CD14-positive monocyte (primary cell): ENCODE results near the gene SPTB. TPM values are rescaled to one million over a fixed set of nuclear protein-coding genes. Genes with fewer than 3 reads are reported as not detected.

Experiments
- DNase-seq, 3 donors: peaks; one replicate each; pipeline ENCODE4 v3.0.0-alpha.2; 2011 to 2022
- H2AFZ ChIP-seq: 2 replicates; pipeline ENCODE4 v1.6.0; 2012; ENCODE audit warnings: mild to moderate bottlenecking, low read depth, low read length, inconsistent platforms; ENCODE audit not compliant: insufficient read depth, poor library complexity, severe bottlenecking
- H3K27ac ChIP-seq, 2 donors: 1 replicate in 1 of 2; 2 replicates in 1 of 2; pipeline ENCODE4 v1.5.1; 2012 to 2013; ENCODE audit warnings: low read length in 2 of 2, control low read depth in 1 of 2, inconsistent platforms in 1 of 2, low read depth in 1 of 2, mild to moderate bottlenecking in 1 of 2
- H3K27me3 ChIP-seq, 2 donors: one replicate each; pipeline versions ENCODE4 v1.6.0 to v1.6.1; 2011 to 2013; ENCODE audit warnings: low read length in 2 of 2; ENCODE audit not compliant: control insufficient read depth in 2 of 2, insufficient read depth in 2 of 2
- H3K36me3 ChIP-seq, 2 donors: replicated peaks in 1 of 2; 1 replicate in 1 of 2; 2 replicates in 1 of 2; pipeline versions ENCODE4 v1.5.1 to v1.6.1; 2012 to 2013; ENCODE audit warnings: low read length in 2 of 2, control low read depth in 1 of 2, inconsistent platforms in 1 of 2, mild to moderate bottlenecking in 1 of 2; ENCODE audit not compliant: insufficient read depth in 2 of 2, control insufficient read depth in 1 of 2
- H3K4me1 ChIP-seq, 2 donors: 1 replicate in 1 of 2; 2 replicates in 1 of 2; pipeline versions ENCODE4 v1.5.1 to v1.6.1; 2012 to 2013; ENCODE audit warnings: low read length in 2 of 2, control low read depth in 1 of 2, inconsistent platforms in 1 of 2, mild to moderate bottlenecking in 1 of 2, moderate library complexity in 1 of 2; ENCODE audit not compliant: insufficient read depth in 2 of 2, control insufficient read depth in 1 of 2
- H3K4me2 ChIP-seq: replicated peaks from 2 replicates; pipeline ENCODE3; 2012; ENCODE audit warnings: low read length, moderate library complexity, mild to moderate bottlenecking; ENCODE audit not compliant: poor library complexity, severe bottlenecking; ENCODE audit errors: extremely low read depth
- H3K4me3 ChIP-seq, 3 experiments: fragments of 200-600 bp in 1 of 3; sonication (generic) in 1 of 3; replicated peaks in 1 of 3; 1 replicate in 2 of 3; 2 replicates in 1 of 3; pipeline ENCODE4 v1.5.1; 2011 to 2013; ENCODE audit warnings: low read length in 3 of 3, mild to moderate bottlenecking in 3 of 3, control low read depth in 2 of 3, low read depth in 2 of 3, inconsistent platforms in 1 of 3, moderate library complexity in 1 of 3
- H3K79me2 ChIP-seq: 2 replicates; pipeline ENCODE4 v1.6.0; 2012; ENCODE audit warnings: mild to moderate bottlenecking, control low read depth, inconsistent platforms, low read length, moderate library complexity; ENCODE audit not compliant: insufficient read depth
- H3K9ac ChIP-seq: 2 replicates; pipeline ENCODE4 v1.6.0; 2017; ENCODE audit warnings: low read length, mild to moderate bottlenecking; ENCODE audit not compliant: insufficient read depth, poor library complexity, severe bottlenecking
- H3K9me3 ChIP-seq, 2 donors: replicated peaks in 1 of 2; 1 replicate in 1 of 2; 2 replicates in 1 of 2; pipeline versions ENCODE4 v1.5.1 to v1.6.1; 2012 to 2013; ENCODE audit warnings: low read length in 2 of 2, control low read depth in 1 of 2; ENCODE audit not compliant: control insufficient read depth in 1 of 2, insufficient read depth in 1 of 2
- H4K20me1 ChIP-seq: 2 replicates; pipeline ENCODE4 v1.6.0; 2012; ENCODE audit warnings: mild to moderate bottlenecking, low read length, control low read depth, moderate library complexity; ENCODE audit not compliant: insufficient read depth
- H3K27ac Mint-ChIP-seq, 7 donors: one replicate each; pipeline ENCODE4 v1.8.0; 2020; ENCODE audit warnings: mild to moderate bottlenecking in 7 of 7, mixed read lengths in 7 of 7, moderate library complexity in 6 of 7, inconsistent platforms in 2 of 7
- H3K27me3 Mint-ChIP-seq, 3 donors: one replicate each; pipeline ENCODE4 v1.8.0; 2021 to 2022; ENCODE audit warnings: low read depth in 3 of 3, mild to moderate bottlenecking in 3 of 3, mixed read lengths in 3 of 3, moderate library complexity in 3 of 3, inconsistent platforms in 1 of 3
- H3K36me3 Mint-ChIP-seq, 2 donors: one replicate each; pipeline ENCODE4 v1.8.0; 2020; ENCODE audit warnings: mixed read lengths in 2 of 2, inconsistent platforms in 1 of 2, mild to moderate bottlenecking in 1 of 2
- H3K4me1 Mint-ChIP-seq: one replicate; pipeline ENCODE4 v1.8.0; 2020; ENCODE audit warnings: mild to moderate bottlenecking, mixed read lengths
- H3K4me3 Mint-ChIP-seq, 2 donors: one replicate each; pipeline ENCODE4 v1.8.0; 2020; ENCODE audit warnings: mild to moderate bottlenecking in 2 of 2, mixed read lengths in 2 of 2, moderate library complexity in 1 of 2
- H3K9me3 Mint-ChIP-seq, 7 donors: one replicate each; pipeline ENCODE4 v1.8.0; 2020 to 2022; ENCODE audit warnings: mixed read lengths in 7 of 7, mild to moderate bottlenecking in 6 of 7, moderate library complexity in 6 of 7, inconsistent platforms in 2 of 7
- CTCF ChIP-seq: fragments of 200-600 bp; IDR thresholded peaks from one replicate; pipeline ENCODE4 v1.8.0; 2022; ENCODE audit warnings: antibody characterized with exemption, mild to moderate bottlenecking
- WGBS: methylation state at CpG from one replicate; pipeline ENCODE4 v1.1.5; 2013; ENCODE audit warnings: missing lambda C conversion rate; ENCODE audit not compliant: insufficient coverage; 5-methylcytosine and 5-hydroxymethylcytosine counted together
- intact Hi-C, 2 donors: fragments of 100-400 bp; cut with micrococcal nuclease; formaldehyde crosslinking; loops; one replicate each; pipeline versions ENCODE4 v1.15.0 to v1.15.1; 2023
- polyA plus RNA-seq, 3 donors: library from polyadenylated mRNA; depleted of rRNA in 1 of 3; unstranded in 2 of 3; stranded (reverse) in 1 of 3; fragments of 300-500 nt in 2 of 3; fragments of >200 nt in 1 of 3; fragmentation: Illumina TruSeq in 2 of 3; gene quantifications; 1 replicate in 2 of 3; 2 replicates in 1 of 3; pipeline ENCODE4 v1.2.3, GENCODE V29; 2012 to 2021

The SPTB gene
- polyA plus RNA-seq, 3 donors = not detected

DNA sequence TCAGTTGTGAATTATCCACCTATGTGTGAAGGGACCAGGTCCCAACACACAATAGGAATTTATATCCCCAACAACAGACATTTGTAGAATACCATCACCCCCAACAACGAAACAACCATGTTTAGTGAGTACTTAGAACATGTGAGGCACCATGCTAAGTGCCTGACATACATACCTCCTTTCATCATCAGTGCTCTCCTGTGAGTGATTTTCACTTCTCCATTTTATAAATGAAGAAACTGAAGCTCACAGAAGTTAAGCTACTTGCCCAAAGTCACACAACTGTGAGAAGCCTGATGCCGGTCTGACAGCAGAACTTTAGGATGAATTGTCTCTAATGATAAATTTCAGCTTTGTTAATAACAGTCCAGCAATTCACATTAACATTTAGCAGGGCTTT, 35.4 kb downstream of the SPTB start:
- no peak overlapping the region for H3K9ac ChIP-seq
- Mint-ChIP-seq H3K4me1 (peaks cover 2% of the 10 kb centered on the region), H3K4me3 (no peak overlapping the region), H3K27ac (no peak overlapping the region), H3K36me3 (no peaks in the 10 kb centered on the region), H3K27me3 (peaks cover 27 to 28% (median 28%) of the 10 kb centered on the region in 3 donors), H3K9me3 (no peaks in the 10 kb centered on the region)
- no peaks in the 10 kb centered on the region for H3K36me3 ChIP-seq
- intact Hi-C loops = no loop called here
- H3K27me3 ChIP-seq = peaks cover 0 to 5% of the 10 kb centered on the region in 2 donors
- H3K9me3 ChIP-seq = no peaks in the 10 kb centered on the region
- no peaks in the 10 kb centered on the region for H4K20me1 ChIP-seq
- H2AFZ ChIP-seq = no peak overlapping the region
- no peak overlapping the region for H3K27ac ChIP-seq
- TF ChIP-seq CTCF = no peak
- H3K4me3 ChIP-seq = no peak overlapping the region
- H3K4me2 ChIP-seq = no peak overlapping the region
- WGBS = no CpG with 5 or more reads among the region's 2 CpGs
- no peaks in the 10 kb centered on the region for H3K79me2 ChIP-seq
- H3K4me1 ChIP-seq = no peaks in the 10 kb centered on the region
- peak; percentile 14 to 33 (median 25) for DNase-seq

DNA sequence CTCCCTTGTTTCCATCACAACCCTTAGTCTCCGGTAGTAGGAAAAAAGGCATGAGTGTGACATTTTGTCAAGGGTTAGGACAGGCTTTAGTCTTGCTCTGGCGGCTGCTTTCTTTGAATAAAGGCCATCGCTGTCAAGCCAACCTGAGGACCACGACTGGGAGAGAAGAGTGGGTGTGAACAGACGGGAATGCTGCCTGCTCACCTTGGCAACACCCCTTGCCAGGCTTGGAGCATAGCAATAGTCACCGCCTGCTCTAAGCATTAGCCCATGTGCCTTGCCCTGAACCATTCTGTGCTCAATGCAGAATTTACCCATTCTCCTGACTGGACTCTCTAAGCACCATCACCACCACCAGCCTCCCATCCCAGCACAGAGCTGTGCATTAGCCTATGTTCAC, 36.2 kb downstream of the SPTB start:
- no peak for DNase-seq
- no peaks in the 10 kb centered on the region for H3K36me3 Mint-ChIP-seq
- intact Hi-C loops = no loop called here

More for the DNA sequence above, 36.2 kb downstream of the SPTB start:
- Histone ChIP-seq H3K4me1 (no peaks in the 10 kb centered on the region), H3K4me2 (no peak overlapping the region), H3K9ac (no peak overlapping the region), H3K27ac (no peak overlapping the region), H3K36me3 (no peaks in the 10 kb centered on the region), H3K9me3 (no peaks in the 10 kb centered on the region), H3K27me3 (peaks cover 0 to 5% of the 10 kb centered on the region in 2 donors), H2AFZ (no peak overlapping the region), H3K4me3 (no peak overlapping the region), H4K20me1 (no peaks in the 10 kb centered on the region), H3K79me2 (no peaks in the 10 kb centered on the region)
- H3K27ac Mint-ChIP-seq = no peak overlapping the region
- 100% methylated on average over 3 of the region's 6 CpGs for WGBS
- no peak for TF ChIP-seq CTCF
- H3K27me3 Mint-ChIP-seq = peaks cover 24 to 31% (median 28%) of the 10 kb centered on the region in 3 donors
- no peaks in the 10 kb centered on the region for H3K9me3 Mint-ChIP-seq
- H3K4me1 Mint-ChIP-seq = peaks cover 2% of the 10 kb centered on the region
- no peak overlapping the region for H3K4me3 Mint-ChIP-seq
